Islet of Langerhans (tissue), 1 donor: ENCODE results near the gene OBSCN.
"Not testable (repeated sequence)": the region's sequence is repeated elsewhere in the genome, so short reads cannot be mapped to it uniquely, and the experiment has no call there.

Experiments
- FAIRE-seq: peaks from one replicate; lab custom pipeline; 2011; peaks lifted over from hg19 to GRCh38; lab: Jason Lieb, UNC

OBSCN gene

GRCh38 chr1:228212966-228213844 is 5.4 kb downstream of the OBSCN start:
- FAIRE-seq = no peak

GRCh38 chr1:228213917-228214808 is 6.3 kb downstream of the OBSCN start:
- FAIRE-seq = no peak

GRCh38 chr1:228214921-228215662 is 7.2 kb downstream of the OBSCN start:
- no peak for FAIRE-seq

- FAIRE-seq = no peak
Measured at GRCh38 chr1:228215663-228216116, 7.8 kb downstream of the OBSCN start.

GRCh38 chr1:228216371-228217320 is 8.8 kb downstream of the OBSCN start:
- FAIRE-seq = no peak

- no peak for FAIRE-seq
Measured at GRCh38 chr1:228217551-228218344, 9.9 kb downstream of the OBSCN start.

GRCh38 chr1:228218513-228219244 is 10.8 kb downstream of the OBSCN start:
- FAIRE-seq = no peak

- FAIRE-seq = no peak
Measured at GRCh38 chr1:228219245-228219961, 11.6 kb downstream of the OBSCN start.

- FAIRE-seq = no peak
Measured at GRCh38 chr1:228219962-228220780, 12.3 kb downstream of the OBSCN start.

- not testable (repeated sequence) for FAIRE-seq
Measured at GRCh38 chr1:228221097-228221496, 13.3 kb downstream of the OBSCN start.

GRCh38 chr1:228222548-228222947 is 14.7 kb downstream of the OBSCN start:
- FAIRE-seq = no peak

- no peak for FAIRE-seq
Measured at GRCh38 chr1:228224198-228225164, 16.6 kb downstream of the OBSCN start.

- no peak for FAIRE-seq
Measured at GRCh38 chr1:228225165-228225710, 17.4 kb downstream of the OBSCN start.

- FAIRE-seq = no peak
Measured at GRCh38 chr1:228225740-228226139, 17.9 kb downstream of the OBSCN start.

GRCh38 chr1:228226141-228226874 is 18.5 kb downstream of the OBSCN start:
- no peak for FAIRE-seq
